DMS53 treated with DMSO at 0.1 percent for 48 hours (cell line): ENCODE results near the gene HDHD5.

Experiments
- DNase-seq: peaks from one replicate; lab custom pipeline; 2025; ENCODE audit not compliant: unreplicated experiment; lab: John Stamatoyannopoulos, UW

HDHD5 gene

DNA sequence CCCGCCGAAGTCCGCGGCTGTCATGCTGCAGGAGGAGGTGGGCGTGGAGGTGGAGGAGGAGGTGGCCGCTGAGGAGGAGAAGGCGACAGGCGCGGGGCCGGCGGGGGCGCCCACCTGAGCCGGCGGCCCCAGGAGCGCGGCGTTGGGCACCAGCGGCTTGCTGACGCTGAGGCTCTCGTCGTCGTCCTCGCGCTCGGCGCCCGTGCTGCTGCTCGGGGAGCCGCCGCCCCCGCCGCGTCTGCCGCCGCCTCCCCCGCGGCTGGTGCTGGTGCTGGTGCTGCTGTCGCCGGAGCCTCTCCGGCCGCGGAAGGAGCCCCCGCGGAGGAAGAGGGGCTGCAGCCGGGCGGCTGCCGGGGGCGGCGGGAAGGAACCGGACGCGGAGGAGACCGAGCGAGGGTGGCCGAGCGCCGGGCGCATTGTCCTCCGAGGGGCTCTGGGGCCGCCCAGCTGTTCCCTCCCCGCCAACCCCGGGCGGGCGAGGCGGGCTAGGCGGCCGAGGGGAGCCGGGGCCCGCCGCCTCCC lies 38.3 kb downstream of the HDHD5 start:
- DNase-seq, result peak; percentile 24

DNA sequence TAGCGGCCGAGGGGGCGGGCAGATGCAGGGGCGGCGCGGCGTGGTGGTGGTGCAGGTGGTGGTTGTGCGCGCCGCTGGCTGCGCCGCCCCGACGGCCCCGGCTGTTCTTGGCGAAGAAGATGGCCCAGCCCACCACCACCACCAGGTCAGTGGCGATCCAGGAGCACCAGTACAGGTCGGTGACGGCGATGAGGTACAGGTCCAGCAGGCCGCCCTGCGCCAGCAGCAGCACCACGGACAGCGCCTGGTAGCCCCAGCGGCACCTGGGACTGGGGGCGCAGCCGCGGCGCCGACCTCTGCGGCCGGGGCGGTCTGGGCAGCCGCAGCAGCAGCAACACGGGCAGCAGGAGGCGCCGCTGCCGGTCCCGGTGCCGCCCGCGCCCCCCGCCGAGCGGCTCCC lies 38.8 kb downstream of the HDHD5 start:
- no peak for DNase-seq

- DNase-seq, result no peak
Measured at GRCh38 chr22:17119481-17120202, 39.4 kb downstream of the HDHD5 start.

DNA sequence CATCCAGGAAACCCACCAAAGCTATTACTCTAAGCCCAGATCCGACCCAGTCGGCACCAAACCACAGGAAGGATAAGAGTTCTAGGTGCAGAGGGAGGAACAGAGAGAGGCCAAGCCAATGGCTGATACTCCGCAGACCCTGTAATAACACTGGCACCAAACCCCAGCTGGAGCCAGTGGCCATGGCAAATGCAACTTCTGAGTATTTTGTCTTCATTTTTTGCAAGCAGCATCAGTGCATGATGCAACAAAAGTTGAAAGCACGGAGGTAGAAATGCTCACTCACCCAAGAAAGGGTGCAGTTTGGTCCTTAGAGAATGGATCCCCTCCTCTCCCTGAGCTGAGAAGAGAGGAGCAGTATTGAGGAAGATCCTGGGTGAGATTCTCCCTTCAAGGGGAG lies 40.7 kb downstream of the HDHD5 start:
- no peak for DNase-seq

GRCh38 chr22:17117890-17118289 lies 41.2 kb downstream of the HDHD5 start:
- DNase-seq, result no peak

- no peak for DNase-seq
Measured at GRCh38 chr22:17117400-17117799, 41.7 kb downstream of the HDHD5 start.

- DNase-seq, result no peak
Measured at GRCh38 chr22:17116572-17117330, 42.3 kb downstream of the HDHD5 start.

GRCh38 chr22:17115945-17116565 lies 43.0 kb downstream of the HDHD5 start:
- no peak for DNase-seq

DNA sequence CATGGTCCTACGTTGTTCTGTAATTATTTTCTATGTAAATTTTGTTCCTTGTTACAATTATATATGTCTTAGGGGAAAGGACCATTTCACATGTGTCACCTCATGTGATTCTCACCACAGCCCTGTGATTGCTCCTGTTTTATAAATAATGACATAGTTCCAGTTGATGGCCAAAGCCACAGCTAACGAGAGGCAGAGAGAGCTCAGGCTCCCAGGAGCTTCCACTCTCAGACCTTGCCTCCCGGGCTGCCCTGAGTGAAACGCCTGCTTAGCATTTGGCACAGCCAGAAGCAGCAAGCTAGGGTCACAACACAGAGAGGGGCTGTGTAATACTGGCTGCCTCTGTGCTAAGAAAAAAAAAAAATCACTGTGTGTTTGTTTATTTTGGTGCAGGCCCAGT lies 43.8 kb downstream of the HDHD5 start:
- DNase-seq, result no peak

DNA sequence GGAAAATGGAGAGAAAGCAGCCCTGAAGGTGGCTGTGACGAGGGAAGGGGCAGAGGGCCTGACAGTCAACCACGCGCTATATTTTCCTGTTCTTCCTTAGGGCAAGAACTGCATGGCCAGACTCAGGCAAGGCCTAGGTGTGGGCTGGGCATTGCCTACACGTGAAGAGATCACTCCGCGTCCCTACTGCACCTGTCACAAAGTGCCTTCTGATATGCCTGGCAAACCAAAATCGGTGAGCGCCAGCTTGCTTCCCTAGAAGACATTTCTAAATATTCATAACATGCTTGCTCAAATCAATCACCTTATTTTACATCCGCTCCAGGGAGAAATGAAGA lies 44.2 kb downstream of the HDHD5 start:
- no peak for DNase-seq

DNA sequence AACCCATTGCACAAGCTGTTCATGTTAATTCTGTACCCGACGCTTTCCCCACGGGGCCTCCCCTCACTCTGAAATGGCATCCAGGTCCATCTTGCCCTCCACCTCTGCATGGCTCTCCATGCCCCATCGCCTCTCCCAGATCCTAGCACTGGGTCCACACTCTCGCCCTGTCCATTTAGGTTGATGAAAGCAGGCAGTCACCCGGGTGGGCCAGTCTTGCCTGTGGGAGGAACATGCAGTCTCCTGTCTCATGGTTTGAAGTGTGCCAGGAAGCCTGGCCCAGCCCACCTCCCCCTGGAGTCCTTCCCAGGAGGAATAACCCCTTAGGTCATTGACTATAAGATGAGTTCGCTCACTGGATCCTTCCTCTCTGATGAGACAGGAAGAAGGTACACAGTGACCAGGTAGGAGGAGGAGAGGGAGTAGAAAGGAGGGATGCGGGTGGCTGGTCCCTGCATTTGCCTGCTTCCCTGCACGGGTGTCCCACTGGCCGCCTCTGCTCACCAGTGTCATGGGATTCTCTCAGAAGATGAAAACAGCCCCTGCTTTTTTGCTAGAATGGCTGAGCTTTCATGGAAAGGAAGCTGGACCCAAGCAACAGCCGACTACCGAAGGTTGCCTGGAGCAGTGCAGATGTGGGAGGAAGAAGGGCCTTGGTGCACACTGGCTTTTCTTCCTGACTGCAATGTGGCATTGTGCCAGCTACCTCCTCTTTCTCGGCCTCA lies 44.7 kb downstream of the HDHD5 start:
- DNase-seq, result no peak

DNA sequence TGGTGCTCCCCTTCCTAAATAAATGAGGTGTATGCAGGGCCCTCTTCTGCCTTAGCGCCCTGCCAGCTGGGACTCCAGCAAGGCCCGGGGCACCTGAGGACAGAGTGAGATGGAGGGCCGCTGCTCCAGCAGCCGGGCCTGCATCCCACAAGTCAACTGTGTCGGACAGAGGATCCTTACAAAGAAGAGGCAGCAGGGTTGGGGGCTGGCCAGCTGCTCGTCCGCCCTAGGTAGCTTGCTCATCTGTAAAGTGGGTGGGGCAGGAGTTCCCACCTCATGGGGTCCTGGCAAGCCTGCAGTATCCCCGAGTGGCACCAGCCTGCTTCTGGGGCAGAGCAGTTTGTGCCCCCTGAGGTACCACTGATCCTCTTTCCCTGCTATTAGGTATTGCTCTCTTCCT lies 45.5 kb downstream of the HDHD5 start:
- no peak for DNase-seq

DNA sequence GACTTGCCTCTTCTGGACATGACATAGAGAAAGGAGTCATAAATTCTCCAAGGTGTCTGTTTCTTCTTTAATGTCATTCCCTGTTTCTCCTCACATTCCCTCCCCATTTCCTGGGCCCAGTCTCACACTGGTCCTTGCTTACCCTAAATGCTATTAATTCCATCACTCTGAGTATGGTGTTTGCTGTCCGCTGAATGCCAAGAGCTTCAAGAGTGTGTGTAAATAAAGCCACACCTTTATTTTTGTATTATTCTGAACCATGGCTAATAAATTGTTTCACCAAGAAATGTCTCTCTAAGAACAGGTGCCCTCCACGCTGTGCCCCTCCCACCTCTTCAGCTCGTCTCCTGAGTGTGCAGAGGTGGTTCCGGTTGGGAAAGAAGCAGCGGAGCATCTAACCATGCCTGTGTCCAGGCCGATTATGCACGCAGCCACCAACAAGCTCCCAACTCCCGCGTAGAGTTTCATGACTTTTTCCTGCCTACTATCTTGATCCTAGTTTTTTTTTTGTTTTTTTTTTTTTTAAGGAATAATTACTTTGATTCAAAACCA lies 46.5 kb downstream of the HDHD5 start:
- peak; percentile 5 for DNase-seq

- no peak for DNase-seq
Measured at GRCh38 chr22:17110791-17111550, 48.1 kb downstream of the HDHD5 start.

DNA sequence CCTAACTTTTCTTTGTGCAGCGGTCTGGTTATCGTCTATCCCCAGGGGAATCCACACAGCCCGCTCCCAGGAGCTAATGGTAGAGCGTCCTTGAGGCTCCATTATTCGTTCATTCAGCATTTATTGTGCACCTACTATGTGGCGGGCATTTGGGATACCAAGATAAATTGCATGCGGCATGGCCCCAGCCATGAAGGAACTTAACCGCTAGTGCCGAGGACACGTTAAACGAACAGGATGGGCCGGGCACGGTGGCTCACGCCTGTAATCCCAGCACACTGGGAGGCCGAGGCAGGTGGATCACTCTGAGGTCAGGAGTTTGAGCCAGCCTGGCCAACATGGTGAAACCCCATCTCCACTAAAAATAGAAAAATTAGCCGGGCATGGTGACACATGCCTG lies 49.1 kb downstream of the HDHD5 start:
- DNase-seq, result no peak

DNA sequence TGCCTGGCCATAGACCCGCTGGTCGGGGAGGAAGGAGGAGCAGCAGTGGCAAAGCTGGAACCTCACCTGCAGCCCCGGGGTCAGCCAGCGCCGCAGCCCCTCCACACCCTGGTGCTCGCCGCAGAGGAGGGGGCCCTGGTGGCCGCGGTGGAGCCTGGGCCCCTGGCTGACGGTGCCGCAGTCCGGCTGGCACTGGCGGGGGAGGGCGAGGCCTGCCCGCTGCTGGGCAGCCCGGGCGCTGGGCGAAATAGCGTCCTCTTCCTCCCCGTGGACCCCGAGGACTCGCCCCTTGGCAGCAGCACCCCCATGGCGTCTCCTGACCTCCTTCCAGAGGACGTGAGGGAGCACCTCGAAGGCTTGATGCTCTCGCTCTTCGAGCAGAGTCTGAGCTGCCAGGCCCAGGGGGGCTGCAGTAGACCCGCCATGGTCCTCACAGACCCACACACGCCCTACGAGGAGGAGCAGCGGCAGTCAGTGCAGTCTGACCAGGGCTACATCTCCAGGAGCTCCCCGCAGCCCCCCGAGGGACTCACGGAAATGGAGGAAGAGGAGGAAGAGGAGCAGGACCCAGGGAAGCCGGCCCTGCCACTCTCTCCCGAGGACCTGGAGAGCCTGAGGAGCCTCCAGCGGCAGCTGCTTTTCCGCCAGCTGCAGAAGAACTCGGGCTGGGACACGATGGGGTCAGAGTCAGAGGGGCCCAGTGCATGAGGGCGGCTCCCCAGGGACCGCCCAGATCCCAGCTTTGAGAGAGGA lies 49.8 kb downstream of the HDHD5 start:
- no peak for DNase-seq

GRCh38 chr22:17108256-17109112 lies 50.6 kb downstream of the HDHD5 start:
- DNase-seq, result no peak

DNA sequence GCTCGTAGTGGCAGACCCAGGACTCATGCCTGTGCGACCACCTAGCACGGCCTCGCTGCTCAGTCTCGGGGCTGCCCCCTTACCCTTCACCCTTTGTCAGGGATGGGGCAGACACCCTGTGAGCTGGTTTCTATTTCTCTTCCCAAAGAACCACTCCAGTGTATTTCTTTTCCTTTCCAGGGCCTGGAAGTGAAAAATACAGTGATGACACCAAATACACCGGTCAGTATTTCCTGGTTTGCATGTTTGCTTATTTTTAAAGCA lies 51.6 kb downstream of the HDHD5 start:
- DNase-seq, result no peak
